HepG2 (cell line): Measurements from ENCODE around the gene FASLG.
"Not testable (repeated sequence)": the region's sequence is repeated elsewhere in the genome, so short reads cannot be mapped to it uniquely, and the experiment has no call there.

Experiments used
- AGO2 ChIP-seq: fragments of 200-400 bp; formaldehyde crosslinking; optimal IDR thresholded peaks from 2 replicates; pipeline ENCODE3; 2017; ENCODE audit warnings: mild to moderate bottlenecking, low read depth, low read length, moderate library complexity
- HDAC6 ChIP-seq: fragments of 200-600 bp; sonication (generic); IDR thresholded peaks from 2 replicates; pipeline ENCODE4 v1.7.0; 2017; ENCODE audit warnings: mild to moderate bottlenecking, antibody characterized with exemption, low read length, low read depth
- NFIC ChIP-seq: IDR thresholded peaks from 2 replicates; pipeline ENCODE4 v1.6.1; 2012; ENCODE audit warnings: mild to moderate bottlenecking, low read length, inconsistent platforms
- ZNF30 ChIP-seq: sonication (generic); formaldehyde crosslinking; IDR thresholded peaks from 2 replicates; pipeline ENCODE4 v1.5.0; 2020; ENCODE audit warnings: mild to moderate bottlenecking, missing genetic modification reagents
- ZNF530 ChIP-seq: sonication (generic); formaldehyde crosslinking; IDR thresholded peaks from 2 replicates; pipeline ENCODE4 v1.5.0; 2020; ENCODE audit warnings: low read depth, mild to moderate bottlenecking, missing genetic modification reagents
- ZNF549 ChIP-seq: sonication (generic); formaldehyde crosslinking; IDR thresholded peaks from 2 replicates; pipeline ENCODE4 v1.5.0; 2020; ENCODE audit warnings: missing genetic modification reagents
- TF ChIP-seq, protein P1 (sequence below): sonication (generic); formaldehyde crosslinking; IDR thresholded peaks from 2 replicates; pipeline ENCODE4 v1.8.1; 2023; ENCODE audit warnings: missing genetic modification reagents, inconsistent platforms, borderline replicate concordance
- TF ChIP-seq, protein P2 (sequence below): sonication (generic); formaldehyde crosslinking; IDR thresholded peaks from 2 replicates; pipeline ENCODE4 v1.5.0; 2020; ENCODE audit warnings: mild to moderate bottlenecking, missing genetic modification reagents, moderate library complexity

DNA sequence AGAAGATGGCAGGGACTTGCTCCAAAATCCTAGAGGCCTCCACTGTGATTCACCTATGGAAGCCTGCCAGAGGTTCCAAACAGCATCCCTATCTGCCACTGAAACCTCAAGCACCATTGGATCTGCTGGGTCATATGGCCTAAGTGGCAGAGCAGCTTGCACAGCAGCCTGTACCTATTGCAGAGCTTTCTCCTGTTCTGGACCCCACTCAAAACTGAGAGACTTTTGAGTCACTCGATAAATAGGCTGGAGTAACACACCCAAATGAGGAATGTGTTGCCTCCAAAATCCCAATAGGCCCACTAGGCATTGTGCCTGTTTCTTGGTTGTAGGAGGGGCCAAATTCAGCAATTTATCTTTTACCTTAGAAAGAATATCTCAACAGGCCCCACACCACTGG lies 32.0 kb downstream of the FASLG start:
- TF ChIP-seq, protein P1, sequence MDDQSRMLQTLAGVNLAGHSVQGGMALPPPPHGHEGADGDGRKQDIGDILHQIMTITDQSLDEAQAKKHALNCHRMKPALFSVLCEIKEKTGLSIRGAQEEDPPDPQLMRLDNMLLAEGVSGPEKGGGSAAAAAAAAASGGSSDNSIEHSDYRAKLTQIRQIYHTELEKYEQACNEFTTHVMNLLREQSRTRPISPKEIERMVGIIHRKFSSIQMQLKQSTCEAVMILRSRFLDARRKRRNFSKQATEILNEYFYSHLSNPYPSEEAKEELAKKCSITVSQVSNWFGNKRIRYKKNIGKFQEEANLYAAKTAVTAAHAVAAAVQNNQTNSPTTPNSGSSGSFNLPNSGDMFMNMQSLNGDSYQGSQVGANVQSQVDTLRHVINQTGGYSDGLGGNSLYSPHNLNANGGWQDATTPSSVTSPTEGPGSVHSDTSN = not testable (repeated sequence)
- not testable (repeated sequence) for TF ChIP-seq ZNF549 (CRISPR knock-in tag); HDAC6; NFIC; ZNF30 (CRISPR knock-in tag); AGO2; ZNF530 (CRISPR knock-in tag)
- TF ChIP-seq, protein P2, sequence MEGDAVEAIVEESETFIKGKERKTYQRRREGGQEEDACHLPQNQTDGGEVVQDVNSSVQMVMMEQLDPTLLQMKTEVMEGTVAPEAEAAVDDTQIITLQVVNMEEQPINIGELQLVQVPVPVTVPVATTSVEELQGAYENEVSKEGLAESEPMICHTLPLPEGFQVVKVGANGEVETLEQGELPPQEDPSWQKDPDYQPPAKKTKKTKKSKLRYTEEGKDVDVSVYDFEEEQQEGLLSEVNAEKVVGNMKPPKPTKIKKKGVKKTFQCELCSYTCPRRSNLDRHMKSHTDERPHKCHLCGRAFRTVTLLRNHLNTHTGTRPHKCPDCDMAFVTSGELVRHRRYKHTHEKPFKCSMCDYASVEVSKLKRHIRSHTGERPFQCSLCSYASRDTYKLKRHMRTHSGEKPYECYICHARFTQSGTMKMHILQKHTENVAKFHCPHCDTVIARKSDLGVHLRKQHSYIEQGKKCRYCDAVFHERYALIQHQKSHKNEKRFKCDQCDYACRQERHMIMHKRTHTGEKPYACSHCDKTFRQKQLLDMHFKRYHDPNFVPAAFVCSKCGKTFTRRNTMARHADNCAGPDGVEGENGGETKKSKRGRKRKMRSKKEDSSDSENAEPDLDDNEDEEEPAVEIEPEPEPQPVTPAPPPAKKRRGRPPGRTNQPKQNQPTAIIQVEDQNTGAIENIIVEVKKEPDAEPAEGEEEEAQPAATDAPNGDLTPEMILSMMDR (CRISPR knock-in tag) = not testable (repeated sequence)
